Type B pancreatic cell (in vitro differentiated cells): ENCODE measurements around the gene DOK1. TPM values are rescaled to one million over a fixed set of nuclear protein-coding genes. Genes with fewer than 3 reads are reported as not detected.

ENCODE experiments used
- DNase-seq: peaks from one replicate; pipeline ENCODE4 v3.0.0; 2021; ENCODE audit warnings: mixed read lengths; ENCODE audit not compliant: unreplicated experiment; ENCODE audit errors: extremely low spot score
- H3K27ac Mint-ChIP-seq: 2 replicates; pipeline ENCODE4 v1.8.0; 2021; ENCODE audit warnings: mild to moderate bottlenecking, mixed read lengths
- H3K27me3 Mint-ChIP-seq: 2 replicates; pipeline ENCODE4 v1.8.0; 2021; ENCODE audit warnings: mixed read lengths
- H3K36me3 Mint-ChIP-seq: 2 replicates; pipeline ENCODE4 v1.8.0; 2021; ENCODE audit warnings: mixed read lengths
- H3K4me1 Mint-ChIP-seq: one replicate; pipeline ENCODE4 v1.8.0; 2021; ENCODE audit warnings: mixed read lengths; ENCODE audit not compliant: unreplicated experiment
- H3K4me3 Mint-ChIP-seq: 2 replicates; pipeline ENCODE4 v1.8.0; 2021; ENCODE audit warnings: mild to moderate bottlenecking, mixed read lengths
- H3K9me3 Mint-ChIP-seq: 2 replicates; pipeline ENCODE4 v1.8.0; 2021; ENCODE audit warnings: mixed read lengths
- total RNA-seq: library from RNA; stranded (reverse); gene quantifications from 2 replicates; pipeline ENCODE4 v1.2.1, GENCODE V29; 2021; ENCODE audit warnings: low replicate concordance
- TF ChIP-seq, protein P1 (sequence below): fragments of 200-600 bp; sonication (generic); conservative IDR thresholded peaks from 2 replicates; pipeline ENCODE4 v1.5.0; 2021; ENCODE audit warnings: antibody characterized with exemption, mild to moderate bottlenecking

Gene DOK1
- total RNA-seq, 1 donor from 2014 or later, result 9.9 TPM

DNA sequence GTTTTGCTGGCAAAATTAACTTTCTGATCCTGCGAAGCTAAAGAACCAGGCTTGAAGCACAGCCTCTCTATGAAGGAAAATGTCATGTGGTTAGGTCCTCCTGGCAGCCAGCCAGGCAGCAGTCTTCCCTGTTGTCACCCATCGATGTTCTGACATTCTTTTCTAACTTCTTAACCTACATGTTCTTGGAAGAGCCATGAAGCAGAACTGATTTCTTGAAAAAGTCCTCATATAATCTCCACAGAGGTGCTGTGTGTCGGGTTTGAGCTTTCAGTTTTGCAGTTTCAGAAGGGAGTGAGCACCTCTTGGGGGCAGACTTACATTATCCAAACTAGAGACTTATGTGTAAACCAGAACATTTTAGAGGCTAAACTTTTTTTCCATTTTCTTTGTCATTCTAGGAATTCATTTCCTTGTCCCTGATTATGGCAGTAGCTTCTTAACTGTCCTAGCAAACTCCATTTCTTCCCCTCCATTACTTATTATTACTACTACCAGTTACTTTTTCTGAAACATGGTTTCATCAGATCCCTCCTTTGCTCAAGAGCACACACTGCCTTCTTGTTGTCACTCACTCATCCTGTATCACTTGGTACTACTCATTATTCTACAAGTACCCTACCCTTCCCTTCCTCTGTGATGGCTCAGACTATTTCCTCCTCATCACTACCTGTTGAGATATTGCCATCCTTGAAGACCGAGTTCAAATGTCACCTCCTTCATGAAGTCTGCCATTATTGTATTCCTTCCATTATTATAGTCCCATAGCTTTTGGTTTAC lies 31.1 kb downstream of the DOK1 start:
- Mint-ChIP-seq H3K4me3 (no peak overlapping the region), H3K27me3 (peaks cover 26% of the 10 kb centered on the region), H3K4me1 (peaks cover 4% of the 10 kb centered on the region), H3K36me3 (no peaks in the 10 kb centered on the region), H3K27ac (no peak overlapping the region), H3K9me3 (no peaks in the 10 kb centered on the region)
- TF ChIP-seq, protein P1, sequence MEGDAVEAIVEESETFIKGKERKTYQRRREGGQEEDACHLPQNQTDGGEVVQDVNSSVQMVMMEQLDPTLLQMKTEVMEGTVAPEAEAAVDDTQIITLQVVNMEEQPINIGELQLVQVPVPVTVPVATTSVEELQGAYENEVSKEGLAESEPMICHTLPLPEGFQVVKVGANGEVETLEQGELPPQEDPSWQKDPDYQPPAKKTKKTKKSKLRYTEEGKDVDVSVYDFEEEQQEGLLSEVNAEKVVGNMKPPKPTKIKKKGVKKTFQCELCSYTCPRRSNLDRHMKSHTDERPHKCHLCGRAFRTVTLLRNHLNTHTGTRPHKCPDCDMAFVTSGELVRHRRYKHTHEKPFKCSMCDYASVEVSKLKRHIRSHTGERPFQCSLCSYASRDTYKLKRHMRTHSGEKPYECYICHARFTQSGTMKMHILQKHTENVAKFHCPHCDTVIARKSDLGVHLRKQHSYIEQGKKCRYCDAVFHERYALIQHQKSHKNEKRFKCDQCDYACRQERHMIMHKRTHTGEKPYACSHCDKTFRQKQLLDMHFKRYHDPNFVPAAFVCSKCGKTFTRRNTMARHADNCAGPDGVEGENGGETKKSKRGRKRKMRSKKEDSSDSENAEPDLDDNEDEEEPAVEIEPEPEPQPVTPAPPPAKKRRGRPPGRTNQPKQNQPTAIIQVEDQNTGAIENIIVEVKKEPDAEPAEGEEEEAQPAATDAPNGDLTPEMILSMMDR, result no peak
- no peak for DNase-seq

DNA sequence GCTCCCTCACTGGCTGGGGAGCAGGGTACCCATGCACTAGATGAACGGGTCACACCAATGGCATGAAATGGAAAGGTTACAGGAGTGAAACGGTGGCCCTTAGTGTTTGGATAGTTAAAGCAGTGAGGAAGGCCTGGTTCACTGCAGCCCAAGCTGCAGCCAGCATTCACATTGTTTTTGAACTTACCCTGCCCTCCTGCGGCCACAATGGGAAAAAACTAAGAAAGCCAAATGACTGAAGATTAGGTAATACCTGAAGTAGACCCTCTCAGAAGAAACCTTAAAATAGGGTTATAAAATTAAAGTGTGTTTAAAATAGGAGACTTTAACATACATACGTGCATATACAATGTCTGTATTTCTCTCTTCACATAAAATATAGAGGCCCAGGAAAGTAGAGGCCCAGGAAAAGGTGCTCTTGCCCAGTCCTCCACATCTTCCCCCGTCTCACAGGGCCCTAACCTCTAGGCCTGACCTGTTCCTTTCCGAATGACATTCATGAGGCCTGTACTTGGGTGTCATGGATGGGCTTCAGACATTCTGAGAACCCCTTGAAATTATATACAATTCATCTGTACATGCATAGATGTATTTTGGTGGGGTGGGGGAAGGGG lies 33.3 kb downstream of the DOK1 start:
- Mint-ChIP-seq H3K27ac (no peak overlapping the region), H3K4me3 (no peak overlapping the region), H3K27me3 (peaks cover 41% of the 10 kb centered on the region), H3K4me1 (peaks cover 4% of the 10 kb centered on the region), H3K36me3 (no peaks in the 10 kb centered on the region), H3K9me3 (no peaks in the 10 kb centered on the region)
- TF ChIP-seq, protein P1, result peak; percentile 86
- DNase-seq, result no peak

DNA sequence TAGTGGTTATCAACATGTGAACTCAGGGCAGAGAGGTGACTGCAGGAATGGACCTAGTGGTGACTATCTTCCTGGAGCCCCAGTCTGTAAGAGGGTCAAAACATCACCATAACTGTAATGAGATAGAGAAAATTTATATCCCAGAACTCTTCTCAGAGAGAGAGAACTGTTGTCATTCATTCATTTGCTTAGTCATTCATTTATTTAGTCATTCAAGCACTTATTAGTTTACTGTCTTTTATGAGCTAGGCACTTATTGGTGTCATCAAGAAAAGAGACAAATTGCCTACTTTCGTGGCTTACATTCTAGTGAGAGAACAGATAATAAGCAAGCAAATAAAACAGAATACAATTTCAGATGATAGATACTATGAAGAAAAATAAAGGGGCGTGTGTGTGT lies 34.1 kb downstream of the DOK1 start:
- peaks cover 47% of the 10 kb centered on the region for H3K27me3 Mint-ChIP-seq
- no peak overlapping the region for H3K27ac Mint-ChIP-seq
- no peaks in the 10 kb centered on the region for H3K36me3 Mint-ChIP-seq
- DNase-seq, result no peak
- H3K4me1 Mint-ChIP-seq, result peaks cover 4% of the 10 kb centered on the region
- TF ChIP-seq, protein P1, result no peak
- H3K9me3 Mint-ChIP-seq, result no peaks in the 10 kb centered on the region
- no peak overlapping the region for H3K4me3 Mint-ChIP-seq

DNA sequence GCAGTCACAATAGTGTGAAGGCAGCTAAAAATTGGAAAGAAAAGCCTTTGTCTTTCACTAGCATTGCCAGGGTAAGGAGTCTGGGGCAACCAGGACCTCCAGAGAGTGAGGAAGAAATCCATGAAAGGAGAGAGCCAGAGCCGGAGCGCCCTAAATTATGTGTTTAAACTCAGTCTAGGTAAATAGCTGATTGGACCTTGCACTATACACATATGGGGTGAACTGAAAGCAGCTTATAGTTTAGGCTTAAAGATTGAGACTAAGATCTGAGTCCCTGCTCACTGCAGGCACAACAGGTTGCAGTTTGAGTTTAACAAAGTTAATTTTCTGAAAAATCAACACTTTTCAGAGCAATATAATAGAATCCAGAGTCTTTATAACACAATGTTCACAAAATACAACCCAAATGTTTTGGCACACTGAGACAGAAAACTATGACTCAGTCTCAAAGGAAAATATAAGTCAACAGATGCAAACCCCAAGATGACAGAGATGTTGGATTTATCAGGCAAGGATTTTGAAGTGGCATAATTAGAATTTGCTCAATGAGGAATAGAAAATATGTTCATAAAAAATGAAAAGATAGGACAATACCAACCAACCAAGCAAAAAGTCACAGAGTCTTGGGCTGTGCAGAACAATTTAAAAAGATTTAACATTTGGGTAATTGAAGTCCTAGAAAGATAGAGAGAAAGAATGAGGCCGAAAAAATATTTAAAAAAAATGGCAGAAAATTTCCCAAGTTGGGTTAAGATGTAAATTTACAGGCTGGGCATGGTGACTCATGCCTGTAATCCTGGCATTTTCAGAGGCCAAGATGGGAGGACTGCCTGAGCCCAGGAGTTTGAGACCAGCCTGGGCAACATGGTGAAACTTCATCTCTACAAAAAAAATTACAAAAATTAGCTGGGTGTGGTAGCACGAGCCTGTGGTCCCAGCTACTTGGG lies 39.6 kb downstream of the DOK1 start:
- Mint-ChIP-seq H3K4me1 (peaks cover 9% of the 10 kb centered on the region), H3K9me3 (no peaks in the 10 kb centered on the region), H3K27me3 (peaks cover 48% of the 10 kb centered on the region), H3K36me3 (no peaks in the 10 kb centered on the region), H3K4me3 (no peak overlapping the region), H3K27ac (no peak overlapping the region)
- DNase-seq, result no peak
- TF ChIP-seq, protein P1, result no peak

GRCh38 chr2:74596584-74596983 lies 42.1 kb downstream of the DOK1 start:
- peaks cover 34% of the 10 kb centered on the region for H3K27me3 Mint-ChIP-seq
- no peak for DNase-seq
- H3K4me1 Mint-ChIP-seq, result peaks cover 9% of the 10 kb centered on the region
- no peaks in the 10 kb centered on the region for H3K9me3 Mint-ChIP-seq
- H3K4me3 Mint-ChIP-seq, result no peak overlapping the region
- TF ChIP-seq, protein P1, result no peak
- no peaks in the 10 kb centered on the region for H3K36me3 Mint-ChIP-seq
- H3K27ac Mint-ChIP-seq, result no peak overlapping the region
